ENCODE data around the gene GSN.

DNA sequence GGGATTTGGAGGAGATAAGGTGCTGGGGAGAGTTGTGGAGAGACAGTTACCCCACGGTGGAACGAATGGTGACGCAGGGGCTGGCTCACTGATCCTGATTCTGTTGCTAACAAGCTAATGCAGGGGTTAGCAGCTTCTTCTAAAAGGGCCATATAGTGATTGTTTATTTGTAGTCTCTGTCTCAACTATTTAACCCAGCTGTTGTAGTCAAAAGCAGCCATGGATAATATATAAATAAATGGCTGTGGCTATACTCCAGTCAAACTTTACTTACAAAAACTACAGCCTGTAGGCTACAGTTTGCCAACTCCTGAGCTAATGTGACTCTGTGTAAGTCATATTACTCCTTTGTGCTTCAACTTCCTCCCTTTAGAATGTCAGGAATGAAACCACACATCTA is 80.3 kb downstream of the GSN start:
- TF ChIP-seq, protein P1, sequence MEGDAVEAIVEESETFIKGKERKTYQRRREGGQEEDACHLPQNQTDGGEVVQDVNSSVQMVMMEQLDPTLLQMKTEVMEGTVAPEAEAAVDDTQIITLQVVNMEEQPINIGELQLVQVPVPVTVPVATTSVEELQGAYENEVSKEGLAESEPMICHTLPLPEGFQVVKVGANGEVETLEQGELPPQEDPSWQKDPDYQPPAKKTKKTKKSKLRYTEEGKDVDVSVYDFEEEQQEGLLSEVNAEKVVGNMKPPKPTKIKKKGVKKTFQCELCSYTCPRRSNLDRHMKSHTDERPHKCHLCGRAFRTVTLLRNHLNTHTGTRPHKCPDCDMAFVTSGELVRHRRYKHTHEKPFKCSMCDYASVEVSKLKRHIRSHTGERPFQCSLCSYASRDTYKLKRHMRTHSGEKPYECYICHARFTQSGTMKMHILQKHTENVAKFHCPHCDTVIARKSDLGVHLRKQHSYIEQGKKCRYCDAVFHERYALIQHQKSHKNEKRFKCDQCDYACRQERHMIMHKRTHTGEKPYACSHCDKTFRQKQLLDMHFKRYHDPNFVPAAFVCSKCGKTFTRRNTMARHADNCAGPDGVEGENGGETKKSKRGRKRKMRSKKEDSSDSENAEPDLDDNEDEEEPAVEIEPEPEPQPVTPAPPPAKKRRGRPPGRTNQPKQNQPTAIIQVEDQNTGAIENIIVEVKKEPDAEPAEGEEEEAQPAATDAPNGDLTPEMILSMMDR (IDR thresholded peaks at IDR 0.05), result no peak
- TF ChIP-seq POLR2A (IDR thresholded peaks at IDR 0.05), result no peak
